Measurements from ENCODE around the gene SDHD.

SDHD gene

GRCh38 chr11:112100462-112100861 is 13.8 kb downstream of the SDHD start:
- DNase-seq (ENCODE audit: low read depth in 2 of 2, low spot score in 1 of 2), result no peak

- DNase-seq (ENCODE audit: low read depth in 2 of 2, low spot score in 1 of 2), result no peak
These were observed 16.8 kb downstream of the SDHD start for GRCh38 chr11:112103446-112103845.

- DNase-seq (ENCODE audit: low read depth in 2 of 2, low spot score in 1 of 2), result no peak
These were observed 19.4 kb downstream of the SDHD start for GRCh38 chr11:112106070-112106469.

GRCh38 chr11:112113539-112114457 is 27.1 kb downstream of the SDHD start:
- no peak for DNase-seq (ENCODE audit: low read depth in 2 of 2, low spot score in 1 of 2)

GRCh38 chr11:112114460-112114859 is 27.8 kb downstream of the SDHD start:
- no peak for DNase-seq (ENCODE audit: low read depth in 2 of 2, low spot score in 1 of 2)

GRCh38 chr11:112115386-112115785 is 28.7 kb downstream of the SDHD start:
- no peak for DNase-seq (ENCODE audit: low read depth in 2 of 2, low spot score in 1 of 2)

- no peak for DNase-seq (ENCODE audit: low read depth in 2 of 2, low spot score in 1 of 2)
These were observed 31.5 kb downstream of the SDHD start for GRCh38 chr11:112118176-112118575.

- DNase-seq (ENCODE audit: low read depth in 2 of 2, low spot score in 1 of 2), result no peak
These were observed 35.4 kb downstream of the SDHD start for GRCh38 chr11:112121981-112122615.

- no peak for DNase-seq (ENCODE audit: low read depth in 2 of 2, low spot score in 1 of 2)
These were observed 36.5 kb downstream of the SDHD start for GRCh38 chr11:112123129-112123528.

- DNase-seq (ENCODE audit: low read depth in 2 of 2, low spot score in 1 of 2), result no peak
These were observed 40.4 kb downstream of the SDHD start for GRCh38 chr11:112127056-112127455.

- no peak for DNase-seq (ENCODE audit: low read depth in 2 of 2, low spot score in 1 of 2)
These were observed 41.9 kb downstream of the SDHD start for GRCh38 chr11:112128483-112129121.

GRCh38 chr11:112129656-112130055 is 43.0 kb downstream of the SDHD start:
- no peak for DNase-seq (ENCODE audit: low read depth in 2 of 2, low spot score in 1 of 2)

- DNase-seq (ENCODE audit: low read depth in 2 of 2, low spot score in 1 of 2), result no peak
These were observed 46.1 kb downstream of the SDHD start for GRCh38 chr11:112132737-112133136.

GRCh38 chr11:112134473-112134872 is 47.8 kb downstream of the SDHD start:
- no peak for DNase-seq (ENCODE audit: low read depth in 2 of 2, low spot score in 1 of 2)

- no peak for DNase-seq (ENCODE audit: low read depth in 2 of 2, low spot score in 1 of 2)
These were observed 56.9 kb downstream of the SDHD start for GRCh38 chr11:112143597-112143996.

Measured in stimulated activated CD8-positive, alpha-beta memory T cell treated with anti-CD3 and anti-CD28 coated beads, Interleukin-4, amount 100 ng/mL, for 1 hour (primary cell).